Thymus (tissue), 11 donors: ENCODE data around the gene VPS35L. TPM values are rescaled to one million over a fixed set of nuclear protein-coding genes. Genes with fewer than 3 reads are reported as not detected.

Source experiments
- DNase-seq, 9 donors: peaks; one replicate each; pipeline ENCODE4 v3.0.0-alpha.2; 2013; ENCODE audit warnings: low spot score in 9 of 9, low read depth in 6 of 9, missing footprints in 1 of 9
- H3K27ac ChIP-seq, 2 donors: one replicate each; pipeline ENCODE4 v1.5.1; 2013; ENCODE audit warnings: control low read depth in 1 of 2, low read depth in 1 of 2, low read length in 1 of 2, mild to moderate bottlenecking in 1 of 2, moderate library complexity in 1 of 2
- H3K27me3 ChIP-seq, 2 donors: one replicate each; pipeline ENCODE4 v1.5.1; 2013; ENCODE audit warnings: low read length in 1 of 2; ENCODE audit not compliant: control insufficient read depth in 2 of 2, insufficient read depth in 1 of 2
- H3K36me3 ChIP-seq, 2 donors: one replicate each; pipeline ENCODE4 v1.5.1; 2013; ENCODE audit warnings: low read length in 1 of 2, mild to moderate bottlenecking in 1 of 2, moderate library complexity in 1 of 2; ENCODE audit not compliant: control insufficient read depth in 2 of 2, insufficient read depth in 2 of 2
- H3K4me1 ChIP-seq, 2 donors: one replicate each; pipeline ENCODE4 v1.5.1; 2013; ENCODE audit warnings: low read length in 2 of 2; ENCODE audit not compliant: control insufficient read depth in 2 of 2, insufficient read depth in 2 of 2
- H3K4me3 ChIP-seq, 2 donors: one replicate each; pipeline ENCODE4 v1.5.1; 2013; ENCODE audit warnings: low read length in 2 of 2, control low read depth in 1 of 2, mild to moderate bottlenecking in 1 of 2
- H3K9me3 ChIP-seq, 2 donors: one replicate each; pipeline ENCODE4 v1.5.1; 2013; ENCODE audit warnings: low read length in 1 of 2, mild to moderate bottlenecking in 1 of 2; ENCODE audit not compliant: control insufficient read depth in 2 of 2, insufficient read depth in 1 of 2
- WGBS: extraction: QIAGEN DNeasy Blood & Tissue Kit; methylation state at CpG from one replicate; pipeline ENCODE4 v1.1.7; 2013; 5-methylcytosine and 5-hydroxymethylcytosine counted together
- polyA plus RNA-seq: library from polyadenylated mRNA; stranded (reverse); fragments of 200-250 nt; gene quantifications from one replicate; pipeline ENCODE4 v1.2.3, GENCODE V29; 2013
- total RNA-seq: library from RNA; stranded (reverse); fragments of 120-200 nt; gene quantifications from one replicate; pipeline ENCODE4 v1.2.4, GENCODE V29; 2013
- donor health status: healthy.

The VPS35L gene
- total and polyA plus RNA-seq, 2 donors: 19.5 to 23.7 TPM

- Histone ChIP-seq H3K36me3 (peaks cover 21 to 29% of the 10 kb centered on the region in 2 donors), H3K4me1 (no peaks in the 10 kb centered on the region), H3K9me3 (no peaks in the 10 kb centered on the region), H3K27me3 (no peaks in the 10 kb centered on the region), H3K4me3 (no peak overlapping the region), H3K27ac (no peak overlapping the region)
- no peak for DNase-seq
- WGBS: 97% methylated on average over 2 of the region's 2 CpGs
These were observed 19.1 kb downstream of the VPS35L start for GRCh38 chr16:19574615-19575014.

- Histone ChIP-seq H3K36me3 (peaks cover 35 to 46% of the 10 kb centered on the region in 2 donors), H3K4me1 (no peaks in the 10 kb centered on the region), H3K27me3 (no peaks in the 10 kb centered on the region), H3K9me3 (no peaks in the 10 kb centered on the region), H3K27ac (no peak overlapping the region), H3K4me3 (no peak overlapping the region)
- DNase-seq: no peak
- 95% methylated on average over 10 of the region's 10 CpGs for WGBS
These were observed 23.0 kb downstream of the VPS35L start for GRCh38 chr16:19578378-19578971.

GRCh38 chr16:19582050-19582831 lies 26.7 kb downstream of the VPS35L start:
- no peak overlapping the region for H3K27ac ChIP-seq
- peaks cover 30 to 32% of the 10 kb centered on the region in 2 donors for H3K36me3 ChIP-seq
- no peaks in the 10 kb centered on the region for H3K9me3 ChIP-seq
- no peaks in the 10 kb centered on the region for H3K4me1 ChIP-seq
- DNase-seq: no peak
- WGBS: 94% methylated on average over 10 of the region's 10 CpGs
- no peaks in the 10 kb centered on the region for H3K27me3 ChIP-seq
- no peak overlapping the region for H3K4me3 ChIP-seq

- H3K36me3 ChIP-seq: peaks cover 24 to 32% of the 10 kb centered on the region in 2 donors
- H3K4me3 ChIP-seq: no peak overlapping the region
- no peaks in the 10 kb centered on the region for H3K4me1 ChIP-seq
- 68% methylated on average over 5 of the region's 5 CpGs for WGBS
- peak in 7 of 9 donors; percentile 10 to 53 (median 20) for DNase-seq
- no peaks in the 10 kb centered on the region for H3K27me3 ChIP-seq
- H3K27ac ChIP-seq: no peak overlapping the region
- H3K9me3 ChIP-seq: no peaks in the 10 kb centered on the region
These were observed 28.3 kb downstream of the VPS35L start for GRCh38 chr16:19583665-19584300.

GRCh38 chr16:19588661-19589060 lies 33.2 kb downstream of the VPS35L start:
- no peak for DNase-seq

GRCh38 chr16:19589106-19589505 lies 33.6 kb downstream of the VPS35L start:
- no peaks in the 10 kb centered on the region for H3K27me3 ChIP-seq
- DNase-seq: no peak
- no peaks in the 10 kb centered on the region for H3K9me3 ChIP-seq
- H3K27ac ChIP-seq: no peak overlapping the region
- WGBS: 98% methylated on average over 5 of the region's 5 CpGs
- H3K4me1 ChIP-seq: no peaks in the 10 kb centered on the region
- peaks cover 8 to 20% of the 10 kb centered on the region in 2 donors for H3K36me3 ChIP-seq
- no peak overlapping the region for H3K4me3 ChIP-seq

More at GRCh38 chr16:19588661-19589060, 33.2 kb downstream of the VPS35L start:
- Histone ChIP-seq H3K9me3 (no peaks in the 10 kb centered on the region), H3K4me3 (no peak overlapping the region), H3K4me1 (no peaks in the 10 kb centered on the region), H3K27ac (no peak overlapping the region), H3K27me3 (no peaks in the 10 kb centered on the region), H3K36me3 (peaks cover 8 to 17% of the 10 kb centered on the region in 2 donors)
- WGBS: 97% methylated on average over 5 of the region's 5 CpGs

- no peaks in the 10 kb centered on the region for H3K4me1 ChIP-seq
- H3K27me3 ChIP-seq: no peaks in the 10 kb centered on the region
- no peaks in the 10 kb centered on the region for H3K9me3 ChIP-seq
- peaks cover 8 to 23% of the 10 kb centered on the region in 2 donors for H3K36me3 ChIP-seq
- H3K27ac ChIP-seq: no peak overlapping the region
- no peak overlapping the region for H3K4me3 ChIP-seq
- WGBS: 94% methylated on average over 8 of the region's 8 CpGs
- DNase-seq: no peak
These were observed 34.3 kb downstream of the VPS35L start for GRCh38 chr16:19589771-19590302.

GRCh38 chr16:19595043-19595767 lies 39.7 kb downstream of the VPS35L start:
- no peaks in the 10 kb centered on the region for H3K27me3 ChIP-seq
- no peak overlapping the region for H3K27ac ChIP-seq
- peaks cover 10 to 25% of the 10 kb centered on the region in 2 donors for H3K36me3 ChIP-seq
- WGBS: 97% methylated on average over 19 of the region's 19 CpGs
- no peak for DNase-seq
- no peak overlapping the region for H3K4me3 ChIP-seq
- H3K9me3 ChIP-seq: no peaks in the 10 kb centered on the region
- no peaks in the 10 kb centered on the region for H3K4me1 ChIP-seq
